Measurements from ENCODE around the gene CPLX4.

CPLX4 gene

DNA sequence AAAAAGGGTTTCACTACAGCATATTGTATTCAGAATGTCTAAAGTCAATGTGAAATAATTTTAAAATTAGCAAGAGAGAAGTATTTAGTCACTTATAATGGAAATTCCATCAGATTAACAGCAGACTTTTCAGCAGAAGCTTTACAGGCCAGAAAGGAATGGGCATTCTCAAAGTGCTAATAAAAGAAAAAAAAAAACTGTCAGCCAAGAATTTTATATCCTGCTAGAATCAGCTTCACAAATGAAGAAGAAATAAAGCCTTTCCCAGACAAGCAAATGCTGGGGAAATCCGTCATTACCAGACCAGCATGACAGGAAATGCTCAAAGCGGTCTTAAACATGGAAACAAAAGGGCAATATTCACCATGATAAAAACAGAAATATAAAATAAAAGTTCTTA, 21.9 kb upstream of the CPLX4 start:
- no peak for DNase-seq (ENCODE audit: low read depth)
- TF ChIP-seq, protein P1, sequence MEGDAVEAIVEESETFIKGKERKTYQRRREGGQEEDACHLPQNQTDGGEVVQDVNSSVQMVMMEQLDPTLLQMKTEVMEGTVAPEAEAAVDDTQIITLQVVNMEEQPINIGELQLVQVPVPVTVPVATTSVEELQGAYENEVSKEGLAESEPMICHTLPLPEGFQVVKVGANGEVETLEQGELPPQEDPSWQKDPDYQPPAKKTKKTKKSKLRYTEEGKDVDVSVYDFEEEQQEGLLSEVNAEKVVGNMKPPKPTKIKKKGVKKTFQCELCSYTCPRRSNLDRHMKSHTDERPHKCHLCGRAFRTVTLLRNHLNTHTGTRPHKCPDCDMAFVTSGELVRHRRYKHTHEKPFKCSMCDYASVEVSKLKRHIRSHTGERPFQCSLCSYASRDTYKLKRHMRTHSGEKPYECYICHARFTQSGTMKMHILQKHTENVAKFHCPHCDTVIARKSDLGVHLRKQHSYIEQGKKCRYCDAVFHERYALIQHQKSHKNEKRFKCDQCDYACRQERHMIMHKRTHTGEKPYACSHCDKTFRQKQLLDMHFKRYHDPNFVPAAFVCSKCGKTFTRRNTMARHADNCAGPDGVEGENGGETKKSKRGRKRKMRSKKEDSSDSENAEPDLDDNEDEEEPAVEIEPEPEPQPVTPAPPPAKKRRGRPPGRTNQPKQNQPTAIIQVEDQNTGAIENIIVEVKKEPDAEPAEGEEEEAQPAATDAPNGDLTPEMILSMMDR (IDR thresholded peaks at IDR 0.05; ENCODE audit: low read depth, low read length, missing control alignments): no peak
- H3K4me3 ChIP-seq (ENCODE audit: low read depth, low read length): no peak overlapping the region

DNA sequence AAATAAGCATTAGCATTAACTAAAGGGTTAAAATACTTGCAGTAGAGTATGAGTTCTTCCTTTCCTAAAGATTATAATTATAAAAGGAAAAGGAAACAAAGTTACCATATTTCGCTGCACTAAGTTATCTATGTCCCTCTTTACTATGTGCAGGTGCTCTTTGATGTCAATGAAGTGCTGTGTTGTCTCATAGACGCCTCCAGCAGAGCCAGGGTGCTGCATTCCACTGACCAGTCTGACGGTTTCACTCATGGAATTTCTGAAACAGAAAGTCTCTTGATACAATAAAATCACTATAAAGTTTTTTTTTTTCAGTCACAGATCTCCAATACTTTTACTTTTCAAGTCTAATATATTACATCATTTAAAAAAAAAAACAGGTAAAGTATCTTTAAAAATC, 14.5 kb upstream of the CPLX4 start:
- TF ChIP-seq, protein P1 (IDR thresholded peaks at IDR 0.05; ENCODE audit: low read depth, low read length, missing control alignments): no peak
- no peak for DNase-seq (ENCODE audit: low read depth)

DNA sequence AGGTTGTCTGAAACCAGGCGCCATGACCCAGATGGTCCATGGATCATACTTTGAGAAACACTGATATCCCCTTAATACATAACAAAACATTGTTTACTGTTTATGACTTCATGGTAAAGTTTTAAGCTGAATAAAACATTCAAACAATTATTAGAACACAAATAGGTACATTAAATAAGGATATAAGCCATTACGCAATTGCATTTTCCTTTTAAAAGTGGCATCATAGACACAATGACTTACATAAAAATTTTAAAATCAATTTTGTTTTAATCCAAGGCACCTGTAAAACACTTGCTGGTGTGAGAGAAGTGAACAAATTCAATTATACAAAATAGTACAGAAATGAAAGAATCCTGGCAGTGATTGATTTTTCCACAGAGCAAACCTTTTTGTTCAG, 10.2 kb upstream of the CPLX4 start:
- TF ChIP-seq, protein P1 (IDR thresholded peaks at IDR 0.05; ENCODE audit: low read depth, low read length, missing control alignments): no peak
- H3K4me3 ChIP-seq (ENCODE audit: low read depth, low read length): no peak overlapping the region
- no peak for DNase-seq (ENCODE audit: low read depth)

More for the DNA sequence above, 14.5 kb upstream of the CPLX4 start:
- H3K4me3 ChIP-seq (ENCODE audit: low read depth, low read length): no peak overlapping the region

DNA sequence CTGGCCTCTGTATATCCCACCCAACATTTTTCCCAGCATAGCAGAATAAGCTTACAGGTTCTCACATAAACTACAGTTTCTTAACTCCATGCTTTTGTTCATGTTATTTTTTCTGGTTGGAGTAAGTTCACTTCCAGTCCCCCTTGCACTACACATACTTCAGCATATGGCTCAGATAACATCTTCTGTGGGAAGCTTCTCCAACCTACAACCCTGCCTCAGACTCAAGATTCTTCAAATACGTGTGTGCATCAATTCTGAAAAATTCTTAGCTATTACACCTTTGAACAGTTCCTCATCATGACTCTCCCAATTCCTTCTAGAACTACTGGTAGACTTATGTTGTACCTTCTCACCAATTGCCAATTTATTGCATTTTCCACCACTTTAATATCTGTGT, 7.5 kb upstream of the CPLX4 start:
- no peak for DNase-seq (ENCODE audit: low read depth)
- TF ChIP-seq, protein P1 (IDR thresholded peaks at IDR 0.05; ENCODE audit: low read depth, low read length, missing control alignments): no peak
- H3K4me3 ChIP-seq (ENCODE audit: low read depth, low read length): no peak overlapping the region

DNA sequence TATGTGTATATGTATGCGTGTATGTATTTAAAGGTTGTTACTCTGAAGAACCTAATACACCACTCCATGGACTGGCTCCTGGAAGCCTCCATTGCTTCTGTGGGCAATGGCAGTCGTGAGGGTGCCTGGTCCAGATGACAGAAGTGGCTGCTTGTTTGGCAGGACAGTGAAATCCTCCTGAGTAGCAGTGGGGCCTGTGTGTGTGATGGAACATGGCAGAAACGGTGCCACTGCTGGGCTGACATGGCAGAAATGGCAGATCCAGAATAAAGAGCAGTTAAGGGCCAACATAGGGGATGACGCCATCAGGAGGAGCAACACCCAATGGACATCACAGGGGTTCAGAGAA, 6.1 kb upstream of the CPLX4 start:
- TF ChIP-seq, protein P1 (IDR thresholded peaks at IDR 0.05; ENCODE audit: low read depth, low read length, missing control alignments): no peak
- no peak for DNase-seq (ENCODE audit: low read depth)
- H3K4me3 ChIP-seq (ENCODE audit: low read depth, low read length): no peak overlapping the region

DNA sequence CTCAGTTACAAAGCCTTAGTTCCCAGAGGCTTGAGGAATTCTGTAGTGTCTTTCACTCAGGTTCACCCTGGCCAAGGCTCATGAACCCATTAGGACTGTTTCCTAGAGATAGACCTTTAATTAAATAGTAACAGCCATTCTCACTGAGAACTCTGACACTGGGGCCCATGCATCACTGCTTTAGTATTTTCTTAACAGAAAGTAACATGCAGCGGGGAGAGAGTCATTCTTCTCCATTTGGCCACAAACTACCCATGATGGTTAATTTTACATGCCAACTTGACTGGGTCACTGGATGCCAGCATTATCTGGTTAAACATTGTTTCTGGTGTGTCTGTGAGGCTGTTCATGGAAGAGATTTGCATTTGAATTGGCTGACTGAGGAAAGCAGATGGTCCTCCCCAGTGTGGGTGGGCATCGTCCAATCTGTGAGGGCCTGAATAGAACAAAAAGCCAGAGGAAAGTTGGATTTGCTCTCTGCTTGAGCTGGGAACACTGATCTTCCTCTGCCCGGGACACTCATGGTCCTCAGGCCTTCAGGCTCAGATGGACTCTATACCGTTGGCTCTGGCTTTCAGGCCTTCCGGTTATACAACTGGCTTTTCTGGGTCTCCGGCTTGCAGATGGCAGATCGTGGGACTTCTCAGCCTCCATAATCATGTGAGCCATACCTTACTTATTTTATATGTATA, 5.6 kb upstream of the CPLX4 start:
- TF ChIP-seq, protein P1 (IDR thresholded peaks at IDR 0.05; ENCODE audit: low read depth, low read length, missing control alignments): no peak
- no peak for DNase-seq (ENCODE audit: low read depth)
- H3K4me3 ChIP-seq (ENCODE audit: low read depth, low read length): no peak overlapping the region

DNA sequence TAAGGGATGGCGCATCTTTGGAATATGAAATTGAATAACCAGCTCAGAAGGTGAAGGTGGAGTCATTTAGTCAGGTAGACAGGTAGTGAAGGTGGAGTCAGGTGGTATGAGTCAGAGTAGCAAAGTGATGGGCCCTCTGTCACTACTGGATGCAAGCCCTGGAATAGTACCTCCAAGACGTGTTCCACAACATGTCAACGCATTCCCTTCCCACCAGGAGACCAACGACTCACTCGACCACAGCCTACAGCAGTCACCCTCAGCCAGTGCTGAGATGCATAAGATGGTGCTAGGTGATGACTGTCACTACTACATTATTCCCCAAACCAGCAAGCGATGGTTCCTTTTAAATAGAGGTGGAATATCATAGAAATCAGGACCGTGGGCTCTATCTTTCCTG, 6.8 kb downstream of the CPLX4 start:
- DNase-seq (ENCODE audit: low read depth): no peak
- no peak overlapping the region for H3K4me3 ChIP-seq (ENCODE audit: low read depth, low read length)
- TF ChIP-seq, protein P1 (IDR thresholded peaks at IDR 0.05; ENCODE audit: low read depth, low read length, missing control alignments): no peak
